Amniotic stem cell (primary cell): ENCODE measurements around the gene TEX28.
"Not testable (repeated sequence)": the region's sequence is repeated elsewhere in the genome, so short reads cannot be mapped to it uniquely, and the experiment has no call there.

Source experiments
- DNase-seq: peaks from one replicate; lab custom pipeline; 2025; lab: John Stamatoyannopoulos, UW

TEX28 gene

GRCh38 chrX:154310616-154311536, 16.0 kb upstream of the TEX28 start:
- no peak for DNase-seq

- no peak for DNase-seq
Observed at GRCh38 chrX:154309041-154309775, 14.3 kb upstream of the TEX28 start.

- no peak for DNase-seq
Observed at GRCh38 chrX:154308108-154308946, 13.4 kb upstream of the TEX28 start.

- no peak for DNase-seq
Observed at GRCh38 chrX:154307202-154307601, 12.3 kb upstream of the TEX28 start.

GRCh38 chrX:154305541-154306205, 10.7 kb upstream of the TEX28 start:
- DNase-seq = no peak

GRCh38 chrX:154304846-154305245, 9.9 kb upstream of the TEX28 start:
- no peak for DNase-seq

- DNase-seq = no peak
Observed at GRCh38 chrX:154303476-154303875, 8.6 kb upstream of the TEX28 start.

- DNase-seq = not testable (repeated sequence)
Observed at GRCh38 chrX:154302998-154303397, 8.1 kb upstream of the TEX28 start.

GRCh38 chrX:154300816-154301215, 5.9 kb upstream of the TEX28 start:
- no peak for DNase-seq

- no peak for DNase-seq
Observed at GRCh38 chrX:154298312-154298711, 3.4 kb upstream of the TEX28 start.

GRCh38 chrX:154296731-154297130, 1.8 kb upstream of the TEX28 start:
- no peak for DNase-seq

GRCh38 chrX:154295664-154296310, 863 bp upstream of the TEX28 start, which contains the start of gene TKTL1:
TKTL1 (plus strand) TSS chrX:154295795; CDS start chrX:154295860, 65 bp downstream.
- DNase-seq = no peak

- not testable (repeated sequence) for DNase-seq
Observed at GRCh38 chrX:154286406-154286805, 8.5 kb downstream of the TEX28 start.

- not testable (repeated sequence) for DNase-seq
Observed at GRCh38 chrX:154284489-154285338, 10.2 kb downstream of the TEX28 start.

GRCh38 chrX:154269245-154269644, 25.7 kb downstream of the TEX28 start:
- DNase-seq = not testable (repeated sequence)

- not testable (repeated sequence) for DNase-seq
Observed at GRCh38 chrX:154263072-154263471, 31.9 kb downstream of the TEX28 start.

- DNase-seq = not testable (repeated sequence)
Observed at GRCh38 chrX:154258711-154259110, 36.2 kb downstream of the TEX28 start.

GRCh38 chrX:154257282-154257681, 37.6 kb downstream of the TEX28 start, which contains the start of gene OPN1MW3:
OPN1MW3 (plus strand) TSS chrX:154257582; CDS start chrX:154257620, 38 bp downstream.
- DNase-seq = not testable (repeated sequence)

- not testable (repeated sequence) for DNase-seq
Observed at GRCh38 chrX:154248076-154248475, 46.8 kb downstream of the TEX28 start.
